ENCODE results near the gene ZDHHC20. TPM values are rescaled to one million over a fixed set of nuclear protein-coding genes. Genes with fewer than 3 reads are reported as not detected.

The ZDHHC20 gene
- total RNA-seq, 1 experiment from 2014 or later: 69.1 TPM

GRCh38 chr13:21372530-21372929 lies 86.6 kb downstream of the ZDHHC20 start:
- no peaks in the 10 kb centered on the region for H3K27me3 Mint-ChIP-seq (ENCODE audit: low read depth)
- no peak overlapping the region for H2BK12ac ChIP-seq (ENCODE audit: insufficient read length, low read depth, low read length)
- no peaks in the 10 kb centered on the region for H3K9me3 ChIP-seq (ENCODE audit: control insufficient read depth, low read depth, low read length)
- no peaks in the 10 kb centered on the region for H4K20me1 ChIP-seq (ENCODE audit: control insufficient read depth, insufficient read depth, insufficient read length)
- no peak overlapping the region for H3T11ph ChIP-seq (ENCODE audit: low read length)
- H4K91ac ChIP-seq (ENCODE audit: insufficient read length, low read depth, low read length): no peak overlapping the region
- H3K27me3 ChIP-seq (ENCODE audit: insufficient read depth, low read length): no peaks in the 10 kb centered on the region
- H3K27ac Mint-ChIP-seq: no peak overlapping the region
- H3K4me1 ChIP-seq (ENCODE audit: insufficient read depth, low read length): no peaks in the 10 kb centered on the region
- H3K56ac ChIP-seq (ENCODE audit: insufficient read length, low read depth, low read length): no peak overlapping the region
- no peak overlapping the region for H4K8ac ChIP-seq (replicated peaks; ENCODE audit: insufficient read length, low read depth, low read length)
- H3K4me3 Mint-ChIP-seq: no peak overlapping the region
- no peaks in the 10 kb centered on the region for H3K4me1 Mint-ChIP-seq
- no peak for TF ChIP-seq CTCF (conservative IDR thresholded peaks at IDR 0.05)
- H3K9ac ChIP-seq (ENCODE audit: extremely low read depth, insufficient read length, low read length): no peak overlapping the region
- no peak overlapping the region for H3K4ac ChIP-seq (ENCODE audit: low read depth, low read length)
- no peak overlapping the region for H3K14ac ChIP-seq (ENCODE audit: insufficient read depth, low read length)
- peaks cover 3 to 13% (median 11%) of the 10 kb centered on the region in 3 experiments; a peak in 5 of 7 replicates for H3K36me3 Mint-ChIP-seq (ENCODE audit: insufficient read depth in 1 of 3, low read depth in 3 of 3)
- H3K79me2 ChIP-seq (ENCODE audit: insufficient read depth, low read length): no peaks in the 10 kb centered on the region
- no peak overlapping the region for H2AFZ ChIP-seq (ENCODE audit: low read length)
- no peaks in the 10 kb centered on the region for H3K23me2 ChIP-seq (ENCODE audit: insufficient read length, low read depth, low read length, poor library complexity, severe bottlenecking)
- no peak overlapping the region for H3K18ac ChIP-seq (ENCODE audit: insufficient read length, low read depth, low read length)
- no CpG with 5 or more reads among the region's 1 CpG for WGBS (ENCODE audit: extremely low coverage, insufficient read length, low lambda C conversion rate)
- DNase-seq: no peak
- H2BK120ac ChIP-seq (ENCODE audit: low read depth, low read length, poor library complexity, severe bottlenecking): no peak overlapping the region
- H3K27ac ChIP-seq (ENCODE audit: insufficient read length, low read depth, low read length): no peak overlapping the region
- H3K23ac ChIP-seq (ENCODE audit: insufficient read length, low read depth, low read length): no peak overlapping the region
- no peak overlapping the region for H4K5ac ChIP-seq (ENCODE audit: insufficient read length, low read depth, low read length)
- H3K79me1 ChIP-seq (ENCODE audit: insufficient read depth, low read depth, low read length, poor library complexity, severe bottlenecking): no peaks in the 10 kb centered on the region
- no peak overlapping the region for H3K4me2 ChIP-seq (ENCODE audit: insufficient read depth, insufficient read length, low read length)
- no peaks in the 10 kb centered on the region for H3K9me3 Mint-ChIP-seq
- H2AK5ac ChIP-seq (ENCODE audit: insufficient read length, low read length): no peak overlapping the region
- H2BK20ac ChIP-seq (ENCODE audit: low read depth, low read length, poor library complexity, severe bottlenecking): no peak overlapping the region
- H2BK5ac ChIP-seq (ENCODE audit: insufficient read length, low read length): no peak overlapping the region
- no peak overlapping the region for H2BK15ac ChIP-seq (ENCODE audit: low read depth, low read length)
